K562 (cell line): ENCODE data around the gene NRROS.

Source experiments
- CEBPB ChIP-seq: fragments of 450-650 bp; IDR thresholded peaks from 2 replicates; pipeline ENCODE4 v1.6.1; 2016; ENCODE audit warnings: missing genetic modification characterization, missing compliant biosample characterization
- CTCF ChIP-seq, 3 experiments: IDR thresholded peaks in 2 of 3; conservative IDR thresholded peaks in 1 of 3; 2 replicates each; pipeline ENCODE4 v1.5.1; 2011 to 2012; ENCODE audit warnings: low read length in 3 of 3, mild to moderate bottlenecking in 3 of 3, control low read depth in 2 of 3, improper control_type of control experiment in 1 of 3, inconsistent platforms in 1 of 3, low read depth in 1 of 3, mixed read lengths in 1 of 3, moderate library complexity in 1 of 3; ENCODE audit not compliant: insufficient read depth in 2 of 3
- JUN ChIP-seq, 2 experiments: sonication (generic) in 1 of 2; formaldehyde crosslinking in 1 of 2; IDR thresholded peaks; 2 replicates each; pipeline versions ENCODE4 v1.6.1 to v1.8.0; 2012 to 2022; ENCODE audit warnings: borderline replicate concordance in 2 of 2, mild to moderate bottlenecking in 2 of 2, improper control_type of control experiment in 1 of 2, low read depth in 1 of 2, low read length in 1 of 2, missing genetic modification reagents in 1 of 2
- KDM2B ChIP-seq: fragments of 250-450 bp; sonication (Bioruptor Pico); IDR thresholded peaks from 2 replicates; pipeline ENCODE4 v1.8.0; 2021; ENCODE audit warnings: mild to moderate bottlenecking, moderate library complexity
- MXI1 ChIP-seq: IDR thresholded peaks from 2 replicates; pipeline ENCODE4 v1.6.1; 2011; ENCODE audit warnings: low read depth, mild to moderate bottlenecking, improper control_type of control experiment, low read length
- SIN3A ChIP-seq, 2 experiments: fragments of 150-350 bp in 1 of 2; IDR thresholded peaks; 2 replicates each; pipeline ENCODE4 v1.6.1; 2011 to 2016; ENCODE audit warnings: borderline replicate concordance in 2 of 2, low read depth in 2 of 2, low read length in 2 of 2, mild to moderate bottlenecking in 2 of 2, moderate library complexity in 2 of 2; ENCODE audit not compliant: control insufficient read depth in 1 of 2
- SIN3B ChIP-seq: fragments of 450-650 bp; IDR thresholded peaks from 2 replicates; pipeline ENCODE4 v1.6.1; 2017; ENCODE audit warnings: low read depth, mild to moderate bottlenecking, moderate library complexity
- ZNF561 ChIP-seq: fragments of 450-650 bp; formaldehyde crosslinking; conservative IDR thresholded peaks from 2 replicates; pipeline ENCODE4 v1.4.0; 2020; ENCODE audit warnings: mild to moderate bottlenecking, moderate library complexity
- ZNF644 ChIP-seq: fragments of 200-800 bp; sonication (Bioruptor generic); IDR thresholded peaks from 2 replicates; pipeline ENCODE4 v1.6.1; 2016; ENCODE audit warnings: low read depth, missing genetic modification characterization, missing compliant biosample characterization

- no peak for TF ChIP-seq JUN (IDR thresholded peaks at IDR 0.05; ENCODE audit: borderline replicate concordance, low read depth, low read length)
- no peak for TF ChIP-seq JUN (CRISPR knock-in tag; IDR thresholded peaks at IDR 0.05; ENCODE audit: borderline replicate concordance)
- TF ChIP-seq MXI1, result no peak
- TF ChIP-seq ZNF561 (CRISPR knock-in tag), result no peak
- TF ChIP-seq CTCF (IDR thresholded peaks at IDR 0.05 in 2 of 3, conservative IDR thresholded peaks at IDR 0.05 in 1 of 3; ENCODE audit: insufficient read depth in 2 of 3, low read depth in 1 of 3, low read length in 3 of 3), result no peak
- TF ChIP-seq SIN3B, result no peak
- TF ChIP-seq CEBPB (tag), result no peak
- no peak for TF ChIP-seq KDM2B (CRISPR knock-in tag)
- TF ChIP-seq SIN3A (IDR thresholded peaks at IDR 0.05; ENCODE audit: borderline replicate concordance in 2 of 2, control insufficient read depth in 1 of 2, low read depth in 2 of 2, low read length in 2 of 2), result no peak
- no peak for TF ChIP-seq ZNF644 (tag)
Observed at GRCh38 chr3:196670339-196670738, 30.8 kb downstream of the NRROS start.
